HCT116 (cell line): ENCODE results near the gene MACIR. TPM values are rescaled to one million over a fixed set of nuclear protein-coding genes. Genes with fewer than 3 reads are reported as not detected.

Experiments
- ATAC-seq: fragments of 200-7000 bp; cut with Tn5 transposase; 2 replicates; pipeline ENCODE4 v1.9.1; 2020; ENCODE audit warnings: mild to moderate bottlenecking, moderate library complexity
- BruUV-seq: library from RNA; stranded (reverse); fragments of 400-500 nt; replicated peaks from 2 replicates; lab custom pipeline; 2021; lab: Mats Ljungman, UMichigan
- CTCF ChIA-PET: fragments of 300-600 bp; sonication (Branson Sonifier 250); formaldehyde crosslinking; loops from one replicate; lab custom pipeline; 2021; ENCODE audit warnings: antibody characterized with exemption; lab: Charles Lee
- POLR2A ChIA-PET: fragments of 300-600, 350-600 bp; sonication (Branson Sonifier 250); formaldehyde crosslinking; loops from one replicate; lab custom pipeline; 2021; ENCODE audit warnings: antibody characterized with exemption; lab: Charles Lee
- RAD21 ChIA-PET, 2 experiments: fragments of 300-600 bp; sonication (Branson Sonifier 250); formaldehyde crosslinking; loops; one replicate each; lab custom pipeline; 2023; ENCODE audit warnings: low total read pairs in 2 of 2; ENCODE audit not compliant: uncharacterized antibody in 2 of 2, unreplicated experiment in 2 of 2, low non-redundant PET in 1 of 2; lab: Charles Lee
- DNase-seq: peaks from one replicate; pipeline ENCODE4 v3.0.0-alpha.2; 2010; ENCODE audit warnings: low read depth, low spot score
- H2AFZ ChIP-seq: fragments of 200-600 bp; shearing (Covaris generic), sonication (generic); 2 replicates; pipeline ENCODE4 v1.6.1; 2017; ENCODE audit warnings: low read depth, mixed run types, mixed read lengths, antibody characterized with exemption, low read length; ENCODE audit not compliant: poor library complexity, severe bottlenecking
- H3K27ac ChIP-seq: 2 replicates; pipeline ENCODE4 v1.5.1; 2012; ENCODE audit warnings: low read depth, low read length
- H3K27me3 ChIP-seq: fragments of 200-600 bp; sonication (generic); 2 replicates; pipeline ENCODE4 v1.6.1; 2016; ENCODE audit warnings: mixed run types, low read length, mixed read lengths; ENCODE audit not compliant: insufficient read depth
- H3K36me3 ChIP-seq, 2 experiments: fragments of 200-500 bp in 1 of 2; fragments of 200-600 bp in 1 of 2; sonication (Bioruptor generic) in 1 of 2; sonication (generic) in 1 of 2; 2 replicates each; pipeline versions ENCODE4 v1.5.1 to v1.6.1; 2014 to 2016; ENCODE audit warnings: low read length in 2 of 2, inconsistent platforms in 1 of 2, mixed read lengths in 1 of 2, mixed run types in 1 of 2; ENCODE audit not compliant: insufficient read depth in 2 of 2, control insufficient read depth in 1 of 2
- H3K4me1 ChIP-seq, 2 experiments: fragments of 200-600 bp in 1 of 2; sonication (generic) in 1 of 2; 2 replicates each; pipeline versions ENCODE4 v1.5.1 to v1.6.1; 2012 to 2017; ENCODE audit warnings: low read length in 2 of 2, inconsistent platforms in 1 of 2, mild to moderate bottlenecking in 1 of 2, mixed read lengths in 1 of 2, mixed run types in 1 of 2, moderate library complexity in 1 of 2; ENCODE audit not compliant: insufficient read depth in 2 of 2, control insufficient read depth in 1 of 2
- H3K4me2 ChIP-seq: fragments of 200-600 bp; sonication (generic); 2 replicates; pipeline ENCODE4 v1.6.1; 2017; ENCODE audit warnings: mixed run types, low read length, mixed read lengths
- H3K4me3 ChIP-seq, 2 experiments: fragments of 200-600 bp in 1 of 2; sonication (generic) in 1 of 2; replicated peaks in 1 of 2; 2 replicates each; pipeline ENCODE4 v1.5.1; 2011 to 2016; ENCODE audit warnings: low read length in 2 of 2, control low read depth in 1 of 2, low read depth in 1 of 2, mild to moderate bottlenecking in 1 of 2, mixed read lengths in 1 of 2, mixed run types in 1 of 2
- H3K79me2 ChIP-seq: fragments of 200-600 bp; sonication (generic); 2 replicates; pipeline ENCODE4 v1.6.1; 2017; ENCODE audit warnings: mild to moderate bottlenecking, mixed run types, low read length, moderate library complexity, mixed read lengths; ENCODE audit not compliant: insufficient read depth
- H3K9ac ChIP-seq: fragments of 200-600 bp; sonication (generic); 2 replicates; pipeline ENCODE4 v1.6.1; 2016; ENCODE audit warnings: low read length, mixed read lengths
- H3K9me2 ChIP-seq: fragments of 200-600 bp; sonication (generic), shearing (Covaris generic); 2 replicates; pipeline ENCODE4 v1.6.1; 2017; ENCODE audit warnings: mixed run types, mild to moderate bottlenecking, moderate library complexity; ENCODE audit not compliant: insufficient read depth
- H3K9me3 ChIP-seq, 2 experiments: fragments of 200-500 bp in 1 of 2; fragments of 200-600 bp in 1 of 2; sonication (Bioruptor generic) in 1 of 2; sonication (generic) in 1 of 2; 2 replicates each; pipeline ENCODE4 v1.6.1; 2014 to 2017; ENCODE audit warnings: low read length in 2 of 2, mixed read lengths in 2 of 2, inconsistent platforms in 1 of 2, low read depth in 1 of 2, mild to moderate bottlenecking in 1 of 2, mixed run types in 1 of 2, moderate library complexity in 1 of 2; ENCODE audit not compliant: control insufficient read depth in 1 of 2, insufficient read depth in 1 of 2
- H4K20me1 ChIP-seq: fragments of 200-600 bp; sonication (generic), shearing (Covaris generic); 2 replicates; pipeline ENCODE4 v1.6.1; 2017; ENCODE audit warnings: mixed run types, mild to moderate bottlenecking, moderate library complexity; ENCODE audit not compliant: insufficient read depth
- ATF3 ChIP-seq: IDR thresholded peaks from 2 replicates; pipeline ENCODE4 v1.6.1; 2012
- EGR1 ChIP-seq: IDR thresholded peaks from 2 replicates; pipeline ENCODE4 v1.6.1; 2012; ENCODE audit warnings: low read depth
- ELF1 ChIP-seq: IDR thresholded peaks from 2 replicates; pipeline ENCODE4 v1.6.1; 2012; ENCODE audit warnings: low read depth, borderline replicate concordance
- EZH2 ChIP-seq: fragments of 200-600 bp; sonication (generic); IDR thresholded peaks from 2 replicates; pipeline ENCODE4 v1.6.1; 2017; ENCODE audit warnings: antibody characterized with exemption, mixed run types
- FOSL1 ChIP-seq: IDR thresholded peaks from 2 replicates; pipeline ENCODE4 v1.6.1; 2012; ENCODE audit warnings: low read depth
- JUND ChIP-seq: IDR thresholded peaks from 2 replicates; pipeline ENCODE4 v1.6.1; 2012
- MAX ChIP-seq: IDR thresholded peaks from 2 replicates; pipeline ENCODE4 v1.6.1; 2012
- POLR2AphosphoS5 ChIP-seq: IDR thresholded peaks from 2 replicates; pipeline ENCODE4 v1.6.1; 2011; ENCODE audit warnings: mild to moderate bottlenecking, low read depth, low read length, moderate library complexity
- RAD21 ChIP-seq: IDR thresholded peaks from 2 replicates; pipeline ENCODE4 v1.6.1; 2012; ENCODE audit warnings: low read depth, mild to moderate bottlenecking
- SIN3A ChIP-seq: IDR thresholded peaks from 2 replicates; pipeline ENCODE4 v1.6.1; 2012; ENCODE audit warnings: low read depth
- TCF7L2 ChIP-seq: IDR thresholded peaks from 2 replicates; pipeline ENCODE4 v1.7.0; 2011; ENCODE audit warnings: borderline replicate concordance, inconsistent platforms; ENCODE audit not compliant: insufficient read depth, insufficient read length; ENCODE audit errors: extremely low read depth
- YY1 ChIP-seq: IDR thresholded peaks from 2 replicates; pipeline ENCODE4 v1.6.1; 2011; ENCODE audit warnings: low read length, low read depth, moderate library complexity, mild to moderate bottlenecking; ENCODE audit not compliant: insufficient replicate concordance; ENCODE audit errors: extremely low read depth
- ZFX ChIP-seq: fragments of 450-650 bp; IDR thresholded peaks from 2 replicates; pipeline ENCODE4 v1.6.1; 2017
- ZNF274 ChIP-seq: fragments of 200-500 bp; sonication (Bioruptor generic); IDR thresholded peaks from 2 replicates; pipeline ENCODE4 v1.6.1; 2014; ENCODE audit warnings: mild to moderate bottlenecking, low read depth, low read length, inconsistent platforms
- intact Hi-C: fragments of 100-400 bp; cut with micrococcal nuclease; formaldehyde crosslinking; loops from 2 replicates; pipeline ENCODE4 v1.10.0; 2022
- total RNA-seq: library from RNA; stranded (reverse); gene quantifications from one replicate; pipeline ENCODE4 v1.2.1, GENCODE V29; 2021; ENCODE audit not compliant: unreplicated experiment
- TF ChIP-seq, protein P1 (sequence below): IDR thresholded peaks from 2 replicates; pipeline ENCODE4 v1.6.1; 2011; ENCODE audit warnings: mild to moderate bottlenecking, low read length, moderate library complexity; ENCODE audit not compliant: insufficient replicate concordance; ENCODE audit errors: extremely low read depth
- TF ChIP-seq, protein P2 (sequence below), 3 experiments: fragments of 200-600 bp in 1 of 3; sonication (generic) in 1 of 3; IDR thresholded peaks in 2 of 3; conservative IDR thresholded peaks in 1 of 3; 2 replicates each; pipeline ENCODE4 v1.5.1; 2012 to 2017; ENCODE audit warnings: low read depth in 2 of 3, low read length in 2 of 3, antibody characterized with exemption in 1 of 3, borderline replicate concordance in 1 of 3, control low read depth in 1 of 3, mild to moderate bottlenecking in 1 of 3, mixed read lengths in 1 of 3, mixed run types in 1 of 3, moderate library complexity in 1 of 3; ENCODE audit not compliant: insufficient read depth in 1 of 3

Gene MACIR
- total RNA-seq, 1 experiment from 2014 or later, result 10.4 TPM

GRCh38 chr5:103258957-103259704 lies 568 bp downstream of the MACIR start:
- H3K79me2 ChIP-seq, result peaks cover 49% of the 10 kb centered on the region
- H3K36me3 ChIP-seq, result no peaks in the 10 kb centered on the region
- intact Hi-C loops, result no loop called here
- H4K20me1 ChIP-seq, result peaks cover 5% of the 10 kb centered on the region; the same call in 1 of the 2 replicates
- ATAC-seq (peak; percentile 55), DNase-seq (no peak)
- RAD21 ChIA-PET, result interaction anchor here in 1 of 2 experiments (1.3 kb wide), 1 partner anchor 34 kb away, joined by 4 read pairs; no protein-coding TSS in a partner anchor
- H3K27me3 ChIP-seq, result no peaks in the 10 kb centered on the region
- H3K4me3 ChIP-seq, result peak overlapping the region; percentile 75 to 86
- POLR2A ChIA-PET, result interaction anchor here (0.6 to 1.7 kb wide), 5 partner anchors 12 to 1948 kb away, joined by 3 to 8 read pairs (median 4); no protein-coding TSS in a partner anchor
- peaks cover 3 to 25% of the 10 kb centered on the region in 2 experiments for H3K4me1 ChIP-seq
- BruUV-seq, result no TSS peak
- H2AFZ ChIP-seq, result no peak overlapping the region
- H3K9me3 ChIP-seq, result no peaks in the 10 kb centered on the region
- H3K9ac ChIP-seq, result peak overlapping the region; percentile 86
- H3K27ac ChIP-seq, result peak overlapping the region; percentile 89
- peak; percentile 30 for TF ChIP-seq POLR2AphosphoS5
- TF ChIP-seq TCF7L2, result peak; percentile 88
- no peak for TF ChIP-seq FOSL1
- TF ChIP-seq JUND, result no peak
- TF ChIP-seq MAX, result peak; percentile 80
- TF ChIP-seq YY1, result no peak
- TF ChIP-seq ELF1, result no peak
- TF ChIP-seq EZH2, result no peak
- TF ChIP-seq EGR1, result peak; percentile 83
- TF ChIP-seq, protein P1, sequence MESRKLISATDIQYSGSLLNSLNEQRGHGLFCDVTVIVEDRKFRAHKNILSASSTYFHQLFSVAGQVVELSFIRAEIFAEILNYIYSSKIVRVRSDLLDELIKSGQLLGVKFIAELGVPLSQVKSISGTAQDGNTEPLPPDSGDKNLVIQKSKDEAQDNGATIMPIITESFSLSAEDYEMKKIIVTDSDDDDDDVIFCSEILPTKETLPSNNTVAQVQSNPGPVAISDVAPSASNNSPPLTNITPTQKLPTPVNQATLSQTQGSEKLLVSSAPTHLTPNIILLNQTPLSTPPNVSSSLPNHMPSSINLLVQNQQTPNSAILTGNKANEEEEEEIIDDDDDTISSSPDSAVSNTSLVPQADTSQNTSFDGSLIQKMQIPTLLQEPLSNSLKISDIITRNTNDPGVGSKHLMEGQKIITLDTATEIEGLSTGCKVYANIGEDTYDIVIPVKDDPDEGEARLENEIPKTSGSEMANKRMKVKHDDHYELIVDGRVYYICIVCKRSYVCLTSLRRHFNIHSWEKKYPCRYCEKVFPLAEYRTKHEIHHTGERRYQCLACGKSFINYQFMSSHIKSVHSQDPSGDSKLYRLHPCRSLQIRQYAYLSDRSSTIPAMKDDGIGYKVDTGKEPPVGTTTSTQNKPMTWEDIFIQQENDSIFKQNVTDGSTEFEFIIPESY, result no peak
- TF ChIP-seq ATF3, result no peak
- TF ChIP-seq ZNF274, result no peak
- TF ChIP-seq, protein P2, sequence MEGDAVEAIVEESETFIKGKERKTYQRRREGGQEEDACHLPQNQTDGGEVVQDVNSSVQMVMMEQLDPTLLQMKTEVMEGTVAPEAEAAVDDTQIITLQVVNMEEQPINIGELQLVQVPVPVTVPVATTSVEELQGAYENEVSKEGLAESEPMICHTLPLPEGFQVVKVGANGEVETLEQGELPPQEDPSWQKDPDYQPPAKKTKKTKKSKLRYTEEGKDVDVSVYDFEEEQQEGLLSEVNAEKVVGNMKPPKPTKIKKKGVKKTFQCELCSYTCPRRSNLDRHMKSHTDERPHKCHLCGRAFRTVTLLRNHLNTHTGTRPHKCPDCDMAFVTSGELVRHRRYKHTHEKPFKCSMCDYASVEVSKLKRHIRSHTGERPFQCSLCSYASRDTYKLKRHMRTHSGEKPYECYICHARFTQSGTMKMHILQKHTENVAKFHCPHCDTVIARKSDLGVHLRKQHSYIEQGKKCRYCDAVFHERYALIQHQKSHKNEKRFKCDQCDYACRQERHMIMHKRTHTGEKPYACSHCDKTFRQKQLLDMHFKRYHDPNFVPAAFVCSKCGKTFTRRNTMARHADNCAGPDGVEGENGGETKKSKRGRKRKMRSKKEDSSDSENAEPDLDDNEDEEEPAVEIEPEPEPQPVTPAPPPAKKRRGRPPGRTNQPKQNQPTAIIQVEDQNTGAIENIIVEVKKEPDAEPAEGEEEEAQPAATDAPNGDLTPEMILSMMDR (IDR thresholded peaks at IDR 0.05 in 2 of 3, conservative IDR thresholded peaks at IDR 0.05 in 1 of 3; ENCODE audit: borderline replicate concordance in 1 of 3, insufficient read depth in 1 of 3, low read depth in 2 of 3, low read length in 2 of 3), result no peak
- peak; percentile 37; the same call in 1 of the 2 replicates for TF ChIP-seq SIN3A
- peak; percentile 82 for TF ChIP-seq ZFX
- no peak for TF ChIP-seq RAD21
- CTCF ChIA-PET, result interaction anchor here (0.7 to 3.8 kb wide), 7 partner anchors 26 to 920 kb away, joined by 3 to 18 read pairs (median 4); no protein-coding TSS in a partner anchor
- H3K4me2 ChIP-seq, result peak overlapping the region; percentile 94
- no peaks in the 10 kb centered on the region; the same call in 1 of the 2 replicates for H3K9me2 ChIP-seq
